ENCODE results near the gene SMIM41. TPM values are rescaled to one million over a fixed set of nuclear protein-coding genes. Genes with fewer than 3 reads are reported as not detected.

The SMIM41 gene
- polyA plus RNA-seq, 3 donors = not detected

GRCh38 chr12:52122540-52122871 is 43.0 kb downstream of the SMIM41 start:
- no peak for DNase-seq
- TF ChIP-seq CTCF (IDR thresholded peaks at IDR 0.05) = no peak
- H3K27me3 ChIP-seq (ENCODE audit: control insufficient read depth in 2 of 2, insufficient read depth in 2 of 2, low read length in 2 of 2) = peaks cover 0 to 12% of the 10 kb centered on the region in 2 donors

GRCh38 chr12:52122904-52123303 is 43.4 kb downstream of the SMIM41 start:
- Histone ChIP-seq H3K4me3 (replicated peaks in 1 of 3; ENCODE audit: low read depth in 2 of 3, low read length in 3 of 3) (no peak overlapping the region), H3K79me2 (ENCODE audit: insufficient read depth, low read length) (no peaks in the 10 kb centered on the region), H3K36me3 (replicated peaks in 1 of 2; ENCODE audit: control insufficient read depth in 1 of 2, insufficient read depth in 2 of 2, low read length in 2 of 2) (no peaks in the 10 kb centered on the region), H3K4me2 (replicated peaks; ENCODE audit: extremely low read depth, low read length, poor library complexity, severe bottlenecking) (no peak overlapping the region), H3K9ac (ENCODE audit: insufficient read depth, low read length, poor library complexity, severe bottlenecking) (no peak overlapping the region), H3K4me1 (ENCODE audit: control insufficient read depth in 1 of 2, insufficient read depth in 2 of 2, low read length in 2 of 2) (peaks cover 27 to 48% of the 10 kb centered on the region in 2 donors), H3K27ac (ENCODE audit: low read depth in 1 of 2, low read length in 2 of 2) (no peak overlapping the region), H4K20me1 (ENCODE audit: insufficient read depth, low read length) (no peaks in the 10 kb centered on the region), H3K27me3 (ENCODE audit: control insufficient read depth in 2 of 2, insufficient read depth in 2 of 2, low read length in 2 of 2) (peaks cover 0 to 12% of the 10 kb centered on the region in 2 donors), H2AFZ (ENCODE audit: insufficient read depth, low read depth, low read length, poor library complexity, severe bottlenecking) (no peak overlapping the region), H3K9me3 (replicated peaks in 1 of 2; ENCODE audit: control insufficient read depth in 1 of 2, insufficient read depth in 1 of 2, low read length in 2 of 2) (no peaks in the 10 kb centered on the region)
- TF ChIP-seq CTCF (IDR thresholded peaks at IDR 0.05) = no peak
- H3K36me3 Mint-ChIP-seq = no peaks in the 10 kb centered on the region
- H3K4me1 Mint-ChIP-seq = peaks cover 49% of the 10 kb centered on the region
- no peak for DNase-seq
- H3K9me3 Mint-ChIP-seq = peaks cover 0 to 1% (median 0%) of the 10 kb centered on the region in 7 donors
- H3K4me3 Mint-ChIP-seq = no peak overlapping the region
- WGBS (ENCODE audit: insufficient coverage) = 89% methylated on average over 3 of the region's 7 CpGs
- H3K27ac Mint-ChIP-seq = peak overlapping the region in 1 of 7 donors; percentile 19
- peaks cover 29 to 46% (median 33%) of the 10 kb centered on the region in 3 donors for H3K27me3 Mint-ChIP-seq (ENCODE audit: low read depth in 3 of 3)
- intact Hi-C loops (cut with micrococcal nuclease) = loop anchor here in 1 of 2 donors (5.0 kb wide), 2 partner anchors 36 to 96 kb away; no protein-coding TSS in a partner anchor

More at GRCh38 chr12:52122540-52122871, 43.0 kb downstream of the SMIM41 start:
- Histone ChIP-seq H3K27ac (ENCODE audit: low read depth in 1 of 2, low read length in 2 of 2) (no peak overlapping the region), H3K4me1 (ENCODE audit: control insufficient read depth in 1 of 2, insufficient read depth in 2 of 2, low read length in 2 of 2) (peaks cover 28 to 46% of the 10 kb centered on the region in 2 donors), H4K20me1 (ENCODE audit: insufficient read depth, low read length) (no peaks in the 10 kb centered on the region), H2AFZ (ENCODE audit: insufficient read depth, low read depth, low read length, poor library complexity, severe bottlenecking) (no peak overlapping the region), H3K4me2 (replicated peaks; ENCODE audit: extremely low read depth, low read length, poor library complexity, severe bottlenecking) (no peak overlapping the region), H3K36me3 (replicated peaks in 1 of 2; ENCODE audit: control insufficient read depth in 1 of 2, insufficient read depth in 2 of 2, low read length in 2 of 2) (no peaks in the 10 kb centered on the region), H3K9ac (ENCODE audit: insufficient read depth, low read length, poor library complexity, severe bottlenecking) (no peak overlapping the region), H3K4me3 (replicated peaks in 1 of 3; ENCODE audit: low read depth in 2 of 3, low read length in 3 of 3) (no peak overlapping the region), H3K9me3 (replicated peaks in 1 of 2; ENCODE audit: control insufficient read depth in 1 of 2, insufficient read depth in 1 of 2, low read length in 2 of 2) (no peaks in the 10 kb centered on the region), H3K79me2 (ENCODE audit: insufficient read depth, low read length) (no peaks in the 10 kb centered on the region)
- Mint-ChIP-seq H3K9me3 (peaks cover 0 to 1% (median 0%) of the 10 kb centered on the region in 7 donors), H3K4me3 (no peak overlapping the region), H3K36me3 (no peaks in the 10 kb centered on the region), H3K27ac (peak overlapping the region in 1 of 7 donors; percentile 58), H3K27me3 (ENCODE audit: low read depth in 3 of 3) (peaks cover 28 to 43% (median 30%) of the 10 kb centered on the region in 3 donors), H3K4me1 (peaks cover 53% of the 10 kb centered on the region)
- intact Hi-C loops (cut with micrococcal nuclease) = loop anchor here in 1 of 2 donors (5.0 kb wide), 2 partner anchors 35 to 95 kb away; no protein-coding TSS in a partner anchor
- WGBS (ENCODE audit: insufficient coverage) = no CpG with 5 or more reads among the region's 4 CpGs

Measured in CD14-positive monocyte (primary cell).